SU-DHL-6 (cell line): ENCODE data around the gene ADARB2.

Experiments
- H2AFZ ChIP-seq: fragments of 200-600 bp; sonication (generic); 2 replicates; pipeline ENCODE4 v1.6.1; 2014; ENCODE audit warnings: low read depth, mild to moderate bottlenecking, moderate library complexity, mixed read lengths, antibody characterized with exemption, low read length; ENCODE audit not compliant: severe bottlenecking
- H3F3A ChIP-seq: fragments of 200-600 bp; shearing (Covaris generic); 2 replicates; pipeline ENCODE4 v1.6.0; 2016; ENCODE audit warnings: antibody characterized with exemption, mild to moderate bottlenecking; ENCODE audit not compliant: insufficient read depth
- H3K27ac ChIP-seq: fragments of 200-600 bp; sonication (generic); 2 replicates; pipeline ENCODE4 v1.5.1; 2016; ENCODE audit warnings: low read depth, mild to moderate bottlenecking, low read length, moderate library complexity, mixed read lengths
- H3K27me3 ChIP-seq: fragments of 200-600 bp; sonication (generic), shearing (Covaris generic); 2 replicates; pipeline ENCODE4 v1.6.0; 2014; ENCODE audit warnings: mild to moderate bottlenecking, low read length
- H3K36me3 ChIP-seq: fragments of 200-600 bp; sonication (generic); 2 replicates; pipeline ENCODE4 v1.6.1; 2014; ENCODE audit warnings: mild to moderate bottlenecking, low read length, mixed read lengths
- H3K4me2 ChIP-seq: fragments of 300-600, 200-600 bp; shearing (Covaris generic), sonication (generic); 2 replicates; pipeline ENCODE4 v1.6.0; 2014; ENCODE audit warnings: low read length, low read depth, mild to moderate bottlenecking; ENCODE audit not compliant: poor library complexity, severe bottlenecking
- H3K4me3 ChIP-seq: fragments of 200-600 bp; sonication (generic); 2 replicates; pipeline ENCODE4 v1.5.1; 2014; ENCODE audit warnings: antibody characterized with exemption, low read length, mild to moderate bottlenecking, mixed read lengths; ENCODE audit not compliant: insufficient read depth, poor library complexity, severe bottlenecking
- H3K79me2 ChIP-seq: fragments of 200-600 bp; sonication (generic); 2 replicates; pipeline ENCODE4 v1.6.1; 2014; ENCODE audit warnings: mild to moderate bottlenecking, low read length, moderate library complexity; ENCODE audit not compliant: insufficient read depth
- H3K9ac ChIP-seq: fragments of 200-600 bp; sonication (generic); 2 replicates; pipeline ENCODE4 v1.7.0; 2014; ENCODE audit warnings: mild to moderate bottlenecking, low read length
- H3K9me2 ChIP-seq: fragments of 200-600 bp; sonication (generic); replicated peaks from 2 replicates; pipeline ENCODE4 v1.6.1; 2014; ENCODE audit warnings: low read length; ENCODE audit not compliant: insufficient read depth
- H3K9me3 ChIP-seq: fragments of 200-600 bp; sonication (generic); 2 replicates; pipeline ENCODE4 v1.6.1; 2014; ENCODE audit warnings: low read length, mixed read lengths; ENCODE audit not compliant: insufficient read depth
- H4K20me1 ChIP-seq: fragments of 200-600 bp; sonication (generic); 2 replicates; pipeline ENCODE4 v1.6.1; 2014; ENCODE audit warnings: low read depth, mild to moderate bottlenecking, antibody characterized with exemption, low read length, moderate library complexity, mixed read lengths
- CTCF ChIP-seq: fragments of 200-600 bp; sonication (generic); IDR thresholded peaks from one replicate; pipeline ENCODE4 v1.5.1; 2017; ENCODE audit warnings: antibody characterized with exemption, mild to moderate bottlenecking, low read length, moderate library complexity; ENCODE audit not compliant: insufficient read depth, poor library complexity, severe bottlenecking
- EZH2phosphoT487 ChIP-seq: fragments of 200-600 bp; sonication (generic), shearing (Covaris generic); conservative IDR thresholded peaks from 2 replicates; pipeline ENCODE4 v1.6.1; 2018; ENCODE audit warnings: mild to moderate bottlenecking, antibody characterized with exemption, low read length, moderate library complexity, mixed read lengths

Gene ADARB2

DNA sequence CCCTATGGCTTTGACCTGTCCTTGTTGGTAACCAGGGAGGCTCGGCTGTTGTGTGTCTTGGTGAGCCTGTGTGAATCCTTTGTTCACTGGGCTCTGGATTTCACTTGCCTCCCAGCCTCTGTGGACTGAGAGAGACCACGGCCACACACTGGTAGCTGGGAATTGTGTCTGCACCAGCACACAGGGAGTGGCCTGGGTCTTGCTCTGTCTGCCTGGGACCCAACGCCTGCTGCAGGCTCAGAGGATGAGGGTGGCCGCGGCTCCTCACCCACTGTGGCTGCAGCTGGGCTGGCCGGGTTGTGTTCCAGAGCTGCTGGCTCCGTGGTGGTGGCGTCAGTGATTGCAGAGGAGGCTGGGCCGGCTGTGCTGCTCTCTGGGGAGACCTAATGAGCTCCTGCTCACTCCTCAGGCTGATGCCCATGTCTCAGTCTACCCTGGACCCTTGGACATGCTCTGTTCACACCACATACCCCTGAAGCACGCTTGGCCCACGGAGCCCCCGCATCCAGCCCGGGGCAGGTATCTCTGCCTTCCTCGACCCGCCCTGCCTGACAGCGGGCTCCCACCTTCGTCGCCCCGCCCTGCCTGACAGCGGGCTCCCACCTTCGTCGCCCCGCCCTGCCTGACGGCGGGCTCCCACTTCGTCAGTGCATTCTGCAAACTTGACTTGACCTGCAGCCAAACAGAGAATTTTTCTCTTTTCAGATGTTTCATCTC is 328.5 kb downstream of the ADARB2 start:
- H3K4me2 ChIP-seq = no peak overlapping the region
- H3K9me3 ChIP-seq = no peaks in the 10 kb centered on the region
- no peaks in the 10 kb centered on the region for H3K9me2 ChIP-seq
- H3K79me2 ChIP-seq = no peaks in the 10 kb centered on the region
- no peak overlapping the region for H3K9ac ChIP-seq
- no peaks in the 10 kb centered on the region for H3K27me3 ChIP-seq
- no peaks in the 10 kb centered on the region for H4K20me1 ChIP-seq
- H2AFZ ChIP-seq = no peak overlapping the region
- H3K4me3 ChIP-seq = no peak overlapping the region
- TF ChIP-seq EZH2phosphoT487 (no peak), CTCF (no peak)
- no peaks in the 10 kb centered on the region for H3K36me3 ChIP-seq
- H3K27ac ChIP-seq = no peak overlapping the region
- no peaks in the 10 kb centered on the region for H3F3A ChIP-seq

DNA sequence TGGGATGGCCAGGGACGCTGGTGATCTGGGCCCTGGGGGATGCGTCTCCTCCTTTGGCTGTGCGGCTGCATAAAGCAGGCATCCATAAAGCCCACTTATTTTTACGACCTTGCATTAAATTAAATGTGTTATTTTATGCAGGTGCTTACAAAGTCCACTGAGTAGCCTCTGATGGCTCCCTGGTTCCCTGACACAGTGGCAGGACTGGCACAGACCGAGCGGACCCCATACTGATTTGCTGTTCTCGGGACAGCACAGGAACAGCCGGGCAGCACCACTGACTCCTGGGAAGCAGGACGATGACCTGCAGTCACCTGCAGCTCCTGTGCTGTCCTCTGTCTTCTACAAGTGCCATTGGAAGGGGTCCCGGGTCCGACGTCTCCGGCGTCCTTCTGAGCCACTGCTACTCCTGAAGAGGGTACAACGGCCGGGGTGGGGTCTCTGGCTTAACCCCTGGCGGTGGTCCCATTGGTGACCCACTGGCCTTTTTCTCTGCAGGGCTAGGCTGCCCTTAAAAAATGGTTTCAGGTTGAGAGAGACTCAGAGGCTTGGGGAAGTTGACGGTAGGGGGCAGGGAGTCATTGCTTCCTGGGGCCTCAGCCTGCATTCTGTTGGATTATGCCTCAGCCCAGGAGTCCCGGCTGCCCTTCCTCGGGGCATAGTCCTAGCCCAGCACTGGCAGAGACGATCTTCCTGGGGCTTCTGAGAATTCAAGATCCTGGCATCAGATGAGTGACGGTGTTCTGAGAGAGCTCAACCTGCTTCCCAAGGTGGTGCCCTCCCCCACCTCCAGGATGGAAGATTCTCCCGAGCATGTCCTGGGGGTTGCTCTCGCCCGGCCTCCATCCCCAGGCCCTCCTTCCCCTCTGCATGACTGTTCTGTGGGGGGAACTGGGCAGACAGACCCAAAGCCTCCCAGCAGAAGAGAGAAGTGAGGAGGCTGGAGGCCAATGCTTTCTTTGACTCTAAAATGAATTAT is 330.1 kb downstream of the ADARB2 start:
- Histone ChIP-seq H3K36me3 (no peaks in the 10 kb centered on the region), H3K9ac (no peak overlapping the region), H3K9me3 (no peaks in the 10 kb centered on the region), H2AFZ (no peak overlapping the region), H3K27ac (no peak overlapping the region), H3K4me3 (no peak overlapping the region), H3K9me2 (no peaks in the 10 kb centered on the region), H3F3A (no peaks in the 10 kb centered on the region), H3K79me2 (no peaks in the 10 kb centered on the region), H3K4me2 (no peak overlapping the region), H3K27me3 (no peaks in the 10 kb centered on the region), H4K20me1 (no peaks in the 10 kb centered on the region)
- TF ChIP-seq EZH2phosphoT487 (no peak), CTCF (no peak)

GRCh38 chr10:1406132-1406966 is 331.0 kb downstream of the ADARB2 start:
- no peak overlapping the region for H3K4me2 ChIP-seq

More at GRCh38 chr10:1406132-1406966, 331.0 kb downstream of the ADARB2 start:
- Histone ChIP-seq H3K4me3 (no peak overlapping the region), H3K9me2 (no peaks in the 10 kb centered on the region), H3K36me3 (no peaks in the 10 kb centered on the region), H4K20me1 (no peaks in the 10 kb centered on the region), H3K9me3 (no peaks in the 10 kb centered on the region), H3K79me2 (no peaks in the 10 kb centered on the region), H3F3A (no peaks in the 10 kb centered on the region), H3K27me3 (no peaks in the 10 kb centered on the region), H3K9ac (no peak overlapping the region), H2AFZ (no peak overlapping the region), H3K27ac (no peak overlapping the region)
- TF ChIP-seq EZH2phosphoT487 = no peak
